PC-3 (cell line): ENCODE results near the gene CLTCL1. TPM values are rescaled to one million over a fixed set of nuclear protein-coding genes. Genes with fewer than 3 reads are reported as not detected.

ENCODE experiments used
- ATAC-seq: fragments of 200-7000 bp; cut with Tn5 transposase; 2 replicates; pipeline ENCODE4 v1.9.1; 2020; ENCODE audit warnings: mild to moderate bottlenecking, moderate library complexity
- BruUV-seq: library from RNA; stranded (reverse); fragments of 400-500 nt; replicated peaks from 2 replicates; lab custom pipeline; 2021; lab: Mats Ljungman, UMichigan
- CTCF ChIA-PET: fragments of 300-600 bp; sonication (Branson Sonifier 250); formaldehyde crosslinking; loops from one replicate; lab custom pipeline; 2022; ENCODE audit warnings: antibody characterized with exemption; lab: Charles Lee
- POLR2A ChIA-PET: fragments of 300-600 bp; sonication (Branson Sonifier 250); formaldehyde crosslinking; loops from one replicate; lab custom pipeline; 2022; ENCODE audit warnings: antibody characterized with exemption; ENCODE audit not compliant: unreplicated experiment; lab: Charles Lee
- DNase-seq: peaks from one replicate; pipeline ENCODE4 v3.0.0-alpha.2; 2015
- H2AFZ ChIP-seq: fragments of 300-600 bp; sonication (generic); 2 replicates; pipeline ENCODE4 v1.6.0; 2016; ENCODE audit warnings: antibody characterized with exemption, low read length
- H3F3A ChIP-seq: fragments of 300-600 bp; sonication (generic); one replicate; pipeline ENCODE4 v1.6.0; 2017; ENCODE audit warnings: antibody characterized with exemption, low read length, control low read depth, mild to moderate bottlenecking; ENCODE audit not compliant: unreplicated experiment
- H3K27ac ChIP-seq: fragments of 300-600 bp; sonication (generic); 2 replicates; pipeline ENCODE4 v1.5.1; 2016; ENCODE audit warnings: mild to moderate bottlenecking, low read length
- H3K27me3 ChIP-seq: fragments of 300-600 bp; sonication (generic); 2 replicates; pipeline ENCODE4 v1.6.1; 2016; ENCODE audit warnings: low read length, mixed read lengths
- H3K36me3 ChIP-seq: fragments of 300-600 bp; sonication (generic); 2 replicates; pipeline ENCODE4 v1.6.1; 2016; ENCODE audit warnings: low read depth, mixed run types, low read length, mixed read lengths
- H3K4me1 ChIP-seq: fragments of 300-600 bp; sonication (generic); 2 replicates; pipeline ENCODE4 v1.5.1; 2016; ENCODE audit warnings: low read length; ENCODE audit not compliant: insufficient read depth
- H3K4me2 ChIP-seq: fragments of 300-600 bp; sonication (generic); 2 replicates; pipeline ENCODE4 v1.6.0; 2016; ENCODE audit warnings: low read length
- H3K4me3 ChIP-seq: fragments of 300-600 bp; sonication (generic); 2 replicates; pipeline ENCODE4 v1.5.1; 2016; ENCODE audit warnings: mild to moderate bottlenecking, low read length, mixed read lengths
- H3K79me2 ChIP-seq: fragments of 300-600 bp; sonication (generic); 2 replicates; pipeline ENCODE4 v1.6.1; 2017; ENCODE audit warnings: low read length, mixed read lengths
- H3K9ac ChIP-seq: fragments of 300-600 bp; sonication (generic); 2 replicates; pipeline ENCODE4 v1.6.0; 2016; ENCODE audit warnings: mild to moderate bottlenecking, low read length
- H3K9me2 ChIP-seq: fragments of 300-600 bp; sonication (generic); replicated peaks from 2 replicates; pipeline ENCODE4 v1.6.1; 2016; ENCODE audit warnings: mixed run types, low read length, mixed read lengths
- H3K9me3 ChIP-seq: fragments of 300-600 bp; sonication (generic); 2 replicates; pipeline ENCODE4 v1.6.1; 2016; ENCODE audit warnings: low read length, mixed read lengths
- H4K20me1 ChIP-seq: fragments of 300-600 bp; sonication (generic); 2 replicates; pipeline ENCODE4 v1.6.1; 2016; ENCODE audit warnings: low read length, mixed read lengths
- EZH2 ChIP-seq: fragments of 300-600 bp; sonication (generic); IDR thresholded peaks from one replicate; pipeline ENCODE4 v1.6.1; 2017; ENCODE audit warnings: antibody characterized with exemption, mild to moderate bottlenecking, low read length; ENCODE audit not compliant: unreplicated experiment
- EZH2phosphoT487 ChIP-seq: fragments of 300-600 bp; sonication (generic); IDR thresholded peaks from 2 replicates; pipeline ENCODE4 v1.6.1; 2018; ENCODE audit warnings: mild to moderate bottlenecking, antibody characterized with exemption, low read length, borderline replicate concordance
- intact Hi-C: fragments of 100-400 bp; cut with micrococcal nuclease; formaldehyde crosslinking; loops from 2 replicates; pipeline ENCODE4 v1.9.0; 2023
- total RNA-seq: library from RNA; depleted of rRNA; stranded (reverse); fragments of >200 nt; gene quantifications from 2 replicates; pipeline ENCODE4 v1.2.3, GENCODE V29; 2014
- TF ChIP-seq, protein P1 (sequence below): fragments of 300-600 bp; sonication (generic); conservative IDR thresholded peaks from 2 replicates; pipeline ENCODE4 v1.5.1; 2017; ENCODE audit warnings: antibody characterized with exemption, low read depth, mild to moderate bottlenecking, low read length

The CLTCL1 gene
- total RNA-seq, 1 experiment from 2014 or later, result 5.5 TPM

- H3K79me2 ChIP-seq, result peaks cover 18% of the 10 kb centered on the region
- H3K27me3 ChIP-seq, result no peaks in the 10 kb centered on the region
- 0 out of 2 replicates have a peak overlapping the region, but pooled peaks have one; percentile 9 for H3K27ac ChIP-seq
- intact Hi-C loops, result loop anchor here (2.0 kb wide), 1 partner anchor 35 kb away; the partner anchor contains the start of gene SLC25A1
- H3K4me2 ChIP-seq, result peak overlapping the region; percentile 98
- peaks cover 6% of the 10 kb centered on the region; the same call in 1 of the 2 replicates for H3K36me3 ChIP-seq
- H3K9me2 ChIP-seq, result no peaks in the 10 kb centered on the region
- DNase-seq, result no peak
- no peaks in the 10 kb centered on the region for H4K20me1 ChIP-seq
- TSS peak; percentile 69 for BruUV-seq
- TF ChIP-seq, protein P1, sequence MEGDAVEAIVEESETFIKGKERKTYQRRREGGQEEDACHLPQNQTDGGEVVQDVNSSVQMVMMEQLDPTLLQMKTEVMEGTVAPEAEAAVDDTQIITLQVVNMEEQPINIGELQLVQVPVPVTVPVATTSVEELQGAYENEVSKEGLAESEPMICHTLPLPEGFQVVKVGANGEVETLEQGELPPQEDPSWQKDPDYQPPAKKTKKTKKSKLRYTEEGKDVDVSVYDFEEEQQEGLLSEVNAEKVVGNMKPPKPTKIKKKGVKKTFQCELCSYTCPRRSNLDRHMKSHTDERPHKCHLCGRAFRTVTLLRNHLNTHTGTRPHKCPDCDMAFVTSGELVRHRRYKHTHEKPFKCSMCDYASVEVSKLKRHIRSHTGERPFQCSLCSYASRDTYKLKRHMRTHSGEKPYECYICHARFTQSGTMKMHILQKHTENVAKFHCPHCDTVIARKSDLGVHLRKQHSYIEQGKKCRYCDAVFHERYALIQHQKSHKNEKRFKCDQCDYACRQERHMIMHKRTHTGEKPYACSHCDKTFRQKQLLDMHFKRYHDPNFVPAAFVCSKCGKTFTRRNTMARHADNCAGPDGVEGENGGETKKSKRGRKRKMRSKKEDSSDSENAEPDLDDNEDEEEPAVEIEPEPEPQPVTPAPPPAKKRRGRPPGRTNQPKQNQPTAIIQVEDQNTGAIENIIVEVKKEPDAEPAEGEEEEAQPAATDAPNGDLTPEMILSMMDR, result no peak
- TF ChIP-seq EZH2 (no peak), EZH2phosphoT487 (no peak)
- H3K9me3 ChIP-seq, result no peaks in the 10 kb centered on the region
- H3K9ac ChIP-seq, result peak overlapping the region; percentile 95
- ChIA-PET POLR2A (interaction anchor here (1.1 kb wide), 1 partner anchor 29 kb away, joined by 3 read pairs; no protein-coding TSS in a partner anchor), CTCF (interaction anchor here (0.5 to 1.1 kb wide), 3 partner anchors 8 to 486 kb away, joined by 3 to 4 read pairs (median 3); no protein-coding TSS in a partner anchor)
- peak overlapping the region; percentile 100 for H3K4me3 ChIP-seq
- H3K4me1 ChIP-seq, result no peaks in the 10 kb centered on the region
- peak; percentile 39 for ATAC-seq
- no peaks in the 10 kb centered on the region for H3F3A ChIP-seq
- peak overlapping the region; percentile 73 for H2AFZ ChIP-seq
Measured at GRCh38 chr22:19143967-19144400, 147.5 kb downstream of the CLTCL1 start.

- ATAC-seq (no peak), DNase-seq (no peak)
- Histone ChIP-seq H3K9ac (no peak overlapping the region; the same call in 1 of the 2 replicates), H3K4me1 (no peaks in the 10 kb centered on the region), H3F3A (no peaks in the 10 kb centered on the region), H3K9me3 (no peaks in the 10 kb centered on the region), H3K27me3 (no peaks in the 10 kb centered on the region), H3K79me2 (peaks cover 18% of the 10 kb centered on the region), H3K27ac (no peak overlapping the region), H2AFZ (no peak overlapping the region), H3K4me3 (peak overlapping the region; percentile 100), H4K20me1 (no peaks in the 10 kb centered on the region), H3K4me2 (peak overlapping the region; percentile 98), H3K36me3 (peaks cover 6% of the 10 kb centered on the region; the same call in 1 of the 2 replicates), H3K9me2 (no peaks in the 10 kb centered on the region)
- intact Hi-C loops, result no loop called here
- ChIA-PET POLR2A (interaction anchor here (1.1 kb wide), 1 partner anchor 30 kb away, joined by 3 read pairs; no protein-coding TSS in a partner anchor), CTCF (no interaction called here)
- TF ChIP-seq, protein P1, result no peak
- TF ChIP-seq EZH2 (no peak), EZH2phosphoT487 (no peak)
- no TSS peak for BruUV-seq
Measured at GRCh38 chr22:19143212-19143611, 148.3 kb downstream of the CLTCL1 start.

GRCh38 chr22:19142394-19142793, 149.1 kb downstream of the CLTCL1 start:
- BruUV-seq, result no TSS peak
- Histone ChIP-seq H3K4me3 (no peak overlapping the region), H3K79me2 (peaks cover 18% of the 10 kb centered on the region), H3K27ac (no peak overlapping the region), H3K36me3 (peaks cover 6% of the 10 kb centered on the region; the same call in 1 of the 2 replicates), H3K27me3 (no peaks in the 10 kb centered on the region), H3K9me3 (no peaks in the 10 kb centered on the region), H4K20me1 (no peaks in the 10 kb centered on the region), H3F3A (no peaks in the 10 kb centered on the region), H3K4me1 (no peaks in the 10 kb centered on the region), H3K9ac (no peak overlapping the region), H3K4me2 (no peak overlapping the region), H2AFZ (no peak overlapping the region), H3K9me2 (no peaks in the 10 kb centered on the region)
- TF ChIP-seq EZH2phosphoT487 (no peak), EZH2 (no peak)
- TF ChIP-seq, protein P1, result no peak
- ChIA-PET POLR2A (no interaction called here), CTCF (no interaction called here)
- no peak for DNase-seq
- intact Hi-C loops, result no loop called here
- ATAC-seq, result no peak
